Measurements from ENCODE around the gene ENPP7.

- TF ChIP-seq CTCF (IDR thresholded peaks at IDR 0.05; ENCODE audit: borderline replicate concordance, extremely low read depth, low read length, poor library complexity, severe bottlenecking) (no peak), EZH2 (IDR thresholded peaks at IDR 0.05; ENCODE audit: borderline replicate concordance, low read depth, low read length, severe bottlenecking) (no peak)
Observed at GRCh38 chr17:79711715-79712305, 18.9 kb upstream of the ENPP7 start.
